Measurements from ENCODE around the gene CDHR3. TPM values are rescaled to one million over a fixed set of nuclear protein-coding genes. Genes with fewer than 3 reads are reported as not detected.
A peak's percentile ranks its signal among the peaks of the same experiment; 100 is the strongest.

CDHR3 gene
- total and polyA plus RNA-seq, 2 donors (not counting 3 experiments of a cell fraction or from before 2014, with no cell fraction given), result 0.46 to 2.3 TPM

DNA sequence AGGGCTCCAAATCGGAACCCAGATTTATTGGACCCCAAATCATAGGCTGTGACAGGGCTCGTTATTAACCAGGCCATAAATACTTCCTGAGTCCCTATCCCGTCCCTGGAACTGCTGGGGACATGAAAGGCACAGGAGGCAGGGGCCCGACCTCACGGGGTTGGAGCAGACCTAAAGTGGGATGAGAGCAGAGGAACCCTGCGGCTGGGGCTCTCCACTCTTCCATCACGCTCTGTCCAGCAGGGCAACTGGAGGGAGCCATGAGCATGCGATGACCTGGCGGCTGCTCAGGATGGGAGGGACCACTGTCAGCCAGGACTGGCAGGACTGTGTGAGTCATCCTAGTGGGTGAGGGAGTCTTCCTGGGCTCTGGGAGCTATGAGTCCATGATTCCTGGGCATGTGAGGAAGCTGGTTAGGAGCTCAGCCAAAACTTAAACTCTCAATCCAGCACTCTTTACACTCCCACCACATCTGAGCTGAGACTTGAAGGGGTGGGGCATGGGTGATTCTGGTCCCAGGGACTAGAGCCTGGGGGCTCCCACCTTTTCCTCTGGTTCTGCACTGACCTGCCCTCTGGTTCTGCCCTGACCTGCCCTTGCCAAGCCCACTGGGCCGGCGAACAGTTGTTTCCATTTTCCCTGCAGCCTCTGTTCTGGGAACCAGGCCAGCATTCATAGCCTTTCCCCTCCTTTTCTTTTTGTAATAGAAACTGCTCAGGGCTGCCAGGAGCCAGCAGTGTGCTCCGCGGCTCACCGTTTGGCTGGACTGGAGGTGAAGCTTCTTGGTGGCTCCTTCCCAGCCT lies 101.9 kb downstream of the CDHR3 start:
- CTCF ChIA-PET, result interaction anchor here (0.6 to 4.2 kb wide), 6 partner anchors 13 to 721 kb away, joined by 3 to 25 read pairs (median 3); partner anchors contain the start of gene SYPL1
- H3K79me2 ChIP-seq (ENCODE audit: control insufficient read depth, insufficient read depth, low read length), result no peaks in the 10 kb centered on the region
- H3K4me3 ChIP-seq (replicated peaks in 1 of 3; ENCODE audit: insufficient read depth in 1 of 3, low read depth in 1 of 3, low read length in 3 of 3), result no peak overlapping the region
- H3K27me3 ChIP-seq (ENCODE audit: control insufficient read depth in 2 of 2, insufficient read depth in 2 of 2, low read length in 2 of 2), result no peaks in the 10 kb centered on the region
- peak; percentile 21 for TF ChIP-seq POLR2A (IDR thresholded peaks at IDR 0.05; ENCODE audit: low read depth, low read length)
- TF ChIP-seq, protein P1, sequence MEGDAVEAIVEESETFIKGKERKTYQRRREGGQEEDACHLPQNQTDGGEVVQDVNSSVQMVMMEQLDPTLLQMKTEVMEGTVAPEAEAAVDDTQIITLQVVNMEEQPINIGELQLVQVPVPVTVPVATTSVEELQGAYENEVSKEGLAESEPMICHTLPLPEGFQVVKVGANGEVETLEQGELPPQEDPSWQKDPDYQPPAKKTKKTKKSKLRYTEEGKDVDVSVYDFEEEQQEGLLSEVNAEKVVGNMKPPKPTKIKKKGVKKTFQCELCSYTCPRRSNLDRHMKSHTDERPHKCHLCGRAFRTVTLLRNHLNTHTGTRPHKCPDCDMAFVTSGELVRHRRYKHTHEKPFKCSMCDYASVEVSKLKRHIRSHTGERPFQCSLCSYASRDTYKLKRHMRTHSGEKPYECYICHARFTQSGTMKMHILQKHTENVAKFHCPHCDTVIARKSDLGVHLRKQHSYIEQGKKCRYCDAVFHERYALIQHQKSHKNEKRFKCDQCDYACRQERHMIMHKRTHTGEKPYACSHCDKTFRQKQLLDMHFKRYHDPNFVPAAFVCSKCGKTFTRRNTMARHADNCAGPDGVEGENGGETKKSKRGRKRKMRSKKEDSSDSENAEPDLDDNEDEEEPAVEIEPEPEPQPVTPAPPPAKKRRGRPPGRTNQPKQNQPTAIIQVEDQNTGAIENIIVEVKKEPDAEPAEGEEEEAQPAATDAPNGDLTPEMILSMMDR (IDR thresholded peaks at IDR 0.05; ENCODE audit: extremely low read depth in 1 of 2, insufficient read depth in 1 of 2, low read depth in 1 of 2, low read length in 2 of 2), result no peak
- TF ChIP-seq GATA2 (IDR thresholded peaks at IDR 0.05; ENCODE audit: insufficient read depth, insufficient read length, low read depth, low read length), result no peak
- peak; percentile 50 for TF ChIP-seq FOS (IDR thresholded peaks at IDR 0.05; ENCODE audit: borderline replicate concordance, insufficient read depth, low read length)
- TF ChIP-seq POLR2AphosphoS5 (IDR thresholded peaks at IDR 0.05; ENCODE audit: insufficient read depth, low read depth, low read length), result peak; percentile 43
- peak; percentile 88 for DNase-seq (ENCODE audit: low read depth, low spot score)
- no peaks in the 10 kb centered on the region for H3K9me1 ChIP-seq (replicated peaks; ENCODE audit: control insufficient read depth, extremely low read depth, insufficient read depth, low read length)
- peaks cover 17% of the 10 kb centered on the region for H3K4me1 ChIP-seq (ENCODE audit: control insufficient read depth, extremely low read depth, insufficient read depth, low read length)
- H3K4me2 ChIP-seq (ENCODE audit: insufficient read depth, low read length), result peak overlapping the region; percentile 10
- BruUV-seq (replicated peaks), result no TSS peak
- no peaks in the 10 kb centered on the region for H3K9me3 ChIP-seq (replicated peaks; ENCODE audit: control insufficient read depth, insufficient read depth, low read length)
- H4K20me1 ChIP-seq (replicated peaks; ENCODE audit: control insufficient read depth, extremely low read depth, insufficient read depth, low read length), result no peaks in the 10 kb centered on the region
- intact Hi-C loops (cut with micrococcal nuclease), result loop anchor here (2.0 kb wide), 1 partner anchor 48 kb away; the partner anchor contains the start of gene SYPL1
- H3K27ac ChIP-seq (ENCODE audit: insufficient read depth, low read depth, low read length), result no peak overlapping the region
- POLR2A ChIA-PET, result no interaction called here
- peak overlapping the region; percentile 10 for H2AFZ ChIP-seq (ENCODE audit: low read depth, low read length)
- dilution Hi-C loops (cut with MboI; ENCODE audit: extremely low pct_ligation_motif_present, low sequenced_read_pairs), result loop anchor here (25.0 kb wide), 1 partner anchor 97 kb away; no protein-coding TSS in a partner anchor
- FAIRE-seq, result peak; percentile 83
- no peak overlapping the region for H3K9ac ChIP-seq (replicated peaks; ENCODE audit: extremely low read depth, insufficient read depth, low read length)
- no peaks in the 10 kb centered on the region for H3K36me3 ChIP-seq (ENCODE audit: control insufficient read depth in 2 of 2, extremely low read depth in 1 of 2, insufficient read depth in 2 of 2, low read length in 2 of 2)

Measured in endothelial cell of umbilical vein (primary cell).